GM21528 (cell line): Measurements from ENCODE around the gene SDF4.

ENCODE experiments used
- ATAC-seq: cut with Tn5 transposase; IDR thresholded peaks from one replicate; pipeline ENCODE4 v1.9.1; 2021; ENCODE audit warnings: mild to moderate bottlenecking, moderate library complexity; ENCODE audit not compliant: unreplicated experiment, low FRiP score

The SDF4 gene

GRCh38 chr1:1231400-1232207, at the start of gene SDF4:
TSS of gene SDF4 (minus strand) at chr1:1232001. CDS start at chr1:1228772, 3,229 bp downstream.
- peak; percentile 86 for ATAC-seq

GRCh38 chr1:1280782-1281481, 49.1 kb upstream of the SDF4 start:
- no peak for ATAC-seq

- ATAC-seq, result no peak
These were observed 47.2 kb upstream of the SDF4 start for GRCh38 chr1:1279028-1279427.

- ATAC-seq, result no peak
These were observed 46.8 kb upstream of the SDF4 start for GRCh38 chr1:1278620-1279019.

GRCh38 chr1:1275836-1276235, 44.0 kb upstream of the SDF4 start:
- no peak for ATAC-seq

GRCh38 chr1:1274931-1275431, 43.2 kb upstream of the SDF4 start:
- ATAC-seq, result no peak

GRCh38 chr1:1274299-1274930, 42.6 kb upstream of the SDF4 start:
- no peak for ATAC-seq

- ATAC-seq, result peak; percentile 68
These were observed 41.9 kb upstream of the SDF4 start, which contains the start of gene UBE2J2 for GRCh38 chr1:1273512-1274298. TSS of gene UBE2J2 (minus strand) at chr1:1273854. CDS start at chr1:1267992, 5,862 bp downstream.

- peak; percentile 24 for ATAC-seq
These were observed 41.4 kb upstream of the SDF4 start for GRCh38 chr1:1273209-1273511.

GRCh38 chr1:1272341-1273208, 40.8 kb upstream of the SDF4 start:
- ATAC-seq, result peak; percentile 5

- ATAC-seq, result no peak
These were observed 39.0 kb upstream of the SDF4 start for GRCh38 chr1:1270813-1271212.

- ATAC-seq, result no peak
These were observed 36.5 kb upstream of the SDF4 start for GRCh38 chr1:1268284-1268682.

- no peak for ATAC-seq
These were observed 35.9 kb upstream of the SDF4 start for GRCh38 chr1:1267488-1268283.

GRCh38 chr1:1264868-1265272, 33.1 kb upstream of the SDF4 start:
- no peak for ATAC-seq

GRCh38 chr1:1264026-1264425, 32.2 kb upstream of the SDF4 start:
- no peak for ATAC-seq

- no peak for ATAC-seq
These were observed 31.0 kb upstream of the SDF4 start for GRCh38 chr1:1262758-1263157.

GRCh38 chr1:1262071-1262470, 30.3 kb upstream of the SDF4 start:
- no peak for ATAC-seq

- no peak for ATAC-seq
These were observed 29.2 kb upstream of the SDF4 start for GRCh38 chr1:1260843-1261560.
